ENCODE measurements around the gene WDR5B.
"Not testable (repeated sequence)": the region's sequence is repeated elsewhere in the genome, so short reads cannot be mapped to it uniquely, and the experiment has no call there.

Gene WDR5B

DNA sequence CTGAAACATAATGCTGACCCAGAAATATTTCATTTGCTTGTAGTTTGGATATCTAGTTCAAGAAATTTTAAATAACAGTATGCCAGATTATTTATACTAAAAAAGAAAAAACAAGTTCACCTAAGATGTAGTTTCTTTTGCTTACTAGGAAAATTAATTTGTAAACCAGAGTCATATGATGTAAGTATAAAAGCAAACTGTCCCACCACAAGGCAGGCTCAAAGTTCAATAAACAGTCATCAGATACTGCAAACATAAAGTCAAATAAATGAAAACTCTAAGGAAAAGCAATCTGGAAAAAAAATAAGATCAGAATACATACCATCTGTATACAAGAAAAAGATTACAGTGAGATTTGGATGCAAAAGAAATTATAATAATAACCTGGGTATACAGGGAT is 40.2 kb upstream of the WDR5B start:
- H3K4me3 ChIP-seq (replicated peaks in 1 of 2; ENCODE audit: low read depth in 2 of 2, low read length in 2 of 2), result no peak overlapping the region
- TF ChIP-seq, protein P1, sequence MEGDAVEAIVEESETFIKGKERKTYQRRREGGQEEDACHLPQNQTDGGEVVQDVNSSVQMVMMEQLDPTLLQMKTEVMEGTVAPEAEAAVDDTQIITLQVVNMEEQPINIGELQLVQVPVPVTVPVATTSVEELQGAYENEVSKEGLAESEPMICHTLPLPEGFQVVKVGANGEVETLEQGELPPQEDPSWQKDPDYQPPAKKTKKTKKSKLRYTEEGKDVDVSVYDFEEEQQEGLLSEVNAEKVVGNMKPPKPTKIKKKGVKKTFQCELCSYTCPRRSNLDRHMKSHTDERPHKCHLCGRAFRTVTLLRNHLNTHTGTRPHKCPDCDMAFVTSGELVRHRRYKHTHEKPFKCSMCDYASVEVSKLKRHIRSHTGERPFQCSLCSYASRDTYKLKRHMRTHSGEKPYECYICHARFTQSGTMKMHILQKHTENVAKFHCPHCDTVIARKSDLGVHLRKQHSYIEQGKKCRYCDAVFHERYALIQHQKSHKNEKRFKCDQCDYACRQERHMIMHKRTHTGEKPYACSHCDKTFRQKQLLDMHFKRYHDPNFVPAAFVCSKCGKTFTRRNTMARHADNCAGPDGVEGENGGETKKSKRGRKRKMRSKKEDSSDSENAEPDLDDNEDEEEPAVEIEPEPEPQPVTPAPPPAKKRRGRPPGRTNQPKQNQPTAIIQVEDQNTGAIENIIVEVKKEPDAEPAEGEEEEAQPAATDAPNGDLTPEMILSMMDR (IDR thresholded peaks at IDR 0.05; ENCODE audit: low read depth, low read length), result no peak
- no peak for DNase-seq (ENCODE audit: low read depth in 2 of 2)

DNA sequence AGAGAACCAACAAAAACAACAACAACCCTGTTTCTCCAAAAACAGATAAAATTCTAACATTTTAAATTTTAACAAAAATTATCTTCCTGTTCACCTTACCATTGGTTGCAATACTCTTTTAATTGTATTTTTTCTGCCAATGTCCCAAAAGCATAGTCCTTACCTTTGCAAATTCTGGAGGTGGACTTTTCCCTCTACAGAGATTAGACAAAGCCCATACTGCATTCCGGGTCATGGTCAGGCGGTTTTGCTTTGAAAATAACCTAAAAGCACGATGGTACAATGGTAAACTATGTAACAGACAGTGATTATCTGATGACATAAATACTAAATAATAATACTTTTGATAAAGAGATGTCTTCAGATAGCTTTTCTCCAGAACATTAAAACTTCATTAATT is 35.5 kb upstream of the WDR5B start:
- H3K4me3 ChIP-seq (replicated peaks in 1 of 2; ENCODE audit: low read depth in 2 of 2, low read length in 2 of 2), result no peak overlapping the region
- no peak for DNase-seq (ENCODE audit: low read depth in 2 of 2)
- TF ChIP-seq, protein P1 (IDR thresholded peaks at IDR 0.05; ENCODE audit: low read depth, low read length), result no peak

DNA sequence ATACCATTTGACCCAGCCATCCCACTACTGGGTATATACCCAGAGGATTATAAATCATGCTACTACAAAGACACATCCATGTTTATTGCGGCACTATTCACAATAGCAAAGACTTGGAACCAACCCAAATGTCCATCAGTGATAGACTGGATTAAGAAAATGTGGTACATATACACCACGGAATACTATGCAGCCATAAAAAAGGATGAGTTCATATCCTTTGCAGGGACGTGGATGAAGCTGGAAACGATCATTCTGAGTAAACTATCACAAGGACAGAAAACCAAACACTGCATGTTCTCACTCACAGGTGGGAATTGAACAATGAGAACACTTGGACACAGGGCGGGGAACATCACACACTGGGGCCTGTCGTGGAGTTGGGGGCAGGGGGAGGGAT is 32.4 kb upstream of the WDR5B start:
- DNase-seq (ENCODE audit: low read depth in 2 of 2); H3K4me3 ChIP-seq (replicated peaks in 1 of 2; ENCODE audit: low read depth in 2 of 2, low read length in 2 of 2): not testable (repeated sequence)

- not testable (repeated sequence) for DNase-seq (ENCODE audit: low read depth in 2 of 2); H3K4me3 ChIP-seq (replicated peaks in 1 of 2; ENCODE audit: low read depth in 2 of 2, low read length in 2 of 2)
Measured at GRCh38 chr3:122444491-122444887, 28.6 kb upstream of the WDR5B start.

DNA sequence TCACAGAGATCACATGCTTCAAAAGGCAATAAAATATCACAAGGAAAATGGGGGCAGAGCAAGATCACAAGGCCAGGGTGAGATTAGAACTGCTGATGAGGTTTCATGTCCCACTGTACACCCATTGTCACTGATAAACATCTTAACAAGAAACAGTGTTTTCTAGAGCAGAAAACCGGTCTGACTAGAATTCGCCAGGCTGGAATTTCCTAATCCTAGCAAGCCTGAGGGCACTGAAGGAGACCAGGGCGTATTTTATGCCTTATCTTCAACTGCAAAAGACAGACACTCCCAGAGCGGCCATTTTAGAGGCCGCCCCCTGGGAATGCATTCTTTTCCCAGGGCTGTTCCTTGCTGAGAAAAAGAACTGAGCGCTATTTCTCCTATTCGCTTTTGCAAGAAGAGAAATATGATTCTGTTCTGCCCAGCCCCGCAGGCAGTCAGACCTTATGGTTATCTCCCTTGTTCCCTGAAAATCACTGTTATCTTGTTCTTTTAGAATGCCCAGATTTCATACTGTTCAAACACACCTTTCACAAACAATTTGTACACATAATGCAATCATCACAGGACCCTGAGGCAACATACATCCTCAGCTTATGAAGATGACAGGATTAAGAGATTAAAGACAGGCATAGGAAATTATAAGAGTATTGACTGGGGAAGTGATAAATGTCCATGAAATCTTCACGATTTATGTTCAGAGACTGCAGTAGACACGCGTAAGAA is 28.1 kb upstream of the WDR5B start:
- H3K4me3 ChIP-seq (replicated peaks in 1 of 2; ENCODE audit: low read depth in 2 of 2, low read length in 2 of 2); DNase-seq (ENCODE audit: low read depth in 2 of 2): not testable (repeated sequence)

GRCh38 chr3:122443090-122443489 is 27.2 kb upstream of the WDR5B start:
- H3K4me3 ChIP-seq (replicated peaks in 1 of 2; ENCODE audit: low read depth in 2 of 2, low read length in 2 of 2), result no peak overlapping the region
- no peak for DNase-seq (ENCODE audit: low read depth in 2 of 2)
- TF ChIP-seq, protein P1 (IDR thresholded peaks at IDR 0.05; ENCODE audit: low read depth, low read length), result no peak

GRCh38 chr3:122435950-122436349 is 20.1 kb upstream of the WDR5B start:
- DNase-seq (ENCODE audit: low read depth in 2 of 2), result no peak
- H3K4me3 ChIP-seq (replicated peaks in 1 of 2; ENCODE audit: low read depth in 2 of 2, low read length in 2 of 2), result no peak overlapping the region
- TF ChIP-seq, protein P1 (IDR thresholded peaks at IDR 0.05; ENCODE audit: low read depth, low read length), result no peak

DNA sequence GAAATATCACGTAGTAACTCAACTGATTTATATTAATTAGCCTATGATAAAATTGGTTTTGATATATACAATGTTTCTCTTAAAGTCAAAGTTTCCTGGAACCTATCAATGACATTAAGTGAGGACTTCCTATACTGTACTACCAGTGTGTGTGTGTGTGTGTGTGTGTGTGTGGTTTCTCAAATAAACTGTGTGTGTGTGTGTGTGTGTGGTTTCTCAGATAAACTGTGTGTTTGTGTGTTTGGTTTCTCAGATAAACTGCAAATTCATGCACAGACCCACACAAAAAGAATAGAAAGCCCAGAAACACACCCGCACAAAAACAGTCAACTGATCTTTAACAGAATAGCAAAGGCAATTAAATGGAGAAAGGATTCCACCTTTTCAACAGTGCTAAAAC is 14.5 kb upstream of the WDR5B start:
- TF ChIP-seq, protein P1 (IDR thresholded peaks at IDR 0.05; ENCODE audit: low read depth, low read length), result no peak
- DNase-seq (ENCODE audit: low read depth in 2 of 2), result no peak
- H3K4me3 ChIP-seq (replicated peaks in 1 of 2; ENCODE audit: low read depth in 2 of 2, low read length in 2 of 2), result no peak overlapping the region
